Natural killer cell treated with Interleukin-12 subunit alpha and Interleukin-12 subunit beta and Interleukin-15 and Interleukin-18, amount 100 ng/mL, for 72 hours (primary cell): ENCODE results near the gene ZFHX2. TPM values are rescaled to one million over a fixed set of nuclear protein-coding genes. Genes with fewer than 3 reads are reported as not detected.

Experiments used
- ATAC-seq, 2 donors: fragments of 150-1000 bp; cut with Tn5 transposase in 1 of 2; sonication (Bioruptor Pico), chemical (Tn5 transposase) in 1 of 2; 2 replicates each; pipeline ENCODE4 v1.10.0; 2021
- DNase-seq: peaks from one replicate; pipeline ENCODE4 v3.0.0; 2022; ENCODE audit warnings: low spot score
- H3K27ac Mint-ChIP-seq, 2 donors: 1 replicate in 1 of 2; 2 replicates in 1 of 2; pipeline ENCODE4 v1.8.0; 2022; ENCODE audit warnings: mixed read lengths in 2 of 2, mild to moderate bottlenecking in 1 of 2, moderate library complexity in 1 of 2
- H3K27me3 Mint-ChIP-seq, 2 donors: 1 replicate in 1 of 2; 2 replicates in 1 of 2; pipeline ENCODE4 v1.8.0; 2022; ENCODE audit warnings: mixed read lengths in 2 of 2
- H3K36me3 Mint-ChIP-seq: one replicate; pipeline ENCODE4 v1.8.0; 2022; ENCODE audit warnings: mixed read lengths
- H3K4me1 Mint-ChIP-seq, 2 donors: 1 replicate in 1 of 2; 2 replicates in 1 of 2; pipeline ENCODE4 v1.8.0; 2022; ENCODE audit warnings: low read depth in 2 of 2, mixed read lengths in 2 of 2, mild to moderate bottlenecking in 1 of 2
- H3K4me3 Mint-ChIP-seq: one replicate; pipeline ENCODE4 v1.8.0; 2022; ENCODE audit warnings: mixed read lengths
- H3K9me3 Mint-ChIP-seq: 2 replicates; pipeline ENCODE4 v1.8.0; 2022; ENCODE audit warnings: mixed read lengths
- total RNA-seq, 2 donors: library from RNA; stranded (reverse); gene quantifications; one replicate each; pipeline ENCODE4 v1.2.3, GENCODE V29; 2022

The ZFHX2 gene
- total RNA-seq, 2 donors from 2014 or later, result 2.8 to 4.9 TPM

DNA sequence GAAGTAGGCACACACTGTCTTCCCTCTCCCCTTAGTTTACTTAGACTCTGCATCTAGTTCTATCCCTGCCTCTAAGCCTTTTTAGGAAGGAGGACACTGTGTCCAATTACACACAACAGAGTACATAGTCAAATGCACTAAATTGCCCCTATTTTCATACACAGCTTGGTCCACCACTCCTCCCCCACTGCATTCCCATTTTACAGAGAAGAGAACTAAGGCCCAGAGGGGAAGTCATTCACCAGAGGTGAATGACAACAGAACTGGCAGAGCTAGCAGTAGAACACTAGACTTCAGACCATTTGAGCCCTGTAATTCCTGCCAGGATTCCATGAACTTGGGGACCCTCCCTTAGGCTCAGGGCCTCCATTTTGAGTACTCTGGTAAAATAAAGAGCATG, 28.2 kb upstream of the ZFHX2 start:
- ATAC-seq (no peak), DNase-seq (no peak)
- H3K4me1 Mint-ChIP-seq, result peaks cover 0 to 15% of the 10 kb centered on the region in 2 donors
- no peak overlapping the region for H3K4me3 Mint-ChIP-seq
- no peaks in the 10 kb centered on the region for H3K9me3 Mint-ChIP-seq
- no peak overlapping the region for H3K27ac Mint-ChIP-seq
- H3K27me3 Mint-ChIP-seq, result peaks cover 36 to 39% of the 10 kb centered on the region in 2 donors
- H3K36me3 Mint-ChIP-seq, result no peaks in the 10 kb centered on the region

DNA sequence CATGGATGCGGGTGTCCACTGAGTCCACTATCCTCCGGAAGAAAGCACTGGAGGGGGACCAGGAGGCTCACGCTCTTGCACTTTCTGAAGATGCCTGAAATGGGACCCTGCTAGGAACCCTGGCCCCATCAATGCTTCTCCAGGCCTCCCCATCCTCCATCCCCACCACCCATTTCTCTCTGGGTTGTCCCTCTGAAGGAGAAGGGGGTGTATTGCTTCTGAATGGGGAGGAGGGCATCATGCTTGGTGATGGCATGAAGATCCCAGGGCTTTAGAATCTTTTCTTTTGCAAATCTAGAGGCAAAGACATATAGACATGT, 27.7 kb upstream of the ZFHX2 start:
- Mint-ChIP-seq H3K4me3 (no peak overlapping the region), H3K36me3 (no peaks in the 10 kb centered on the region), H3K9me3 (no peaks in the 10 kb centered on the region), H3K27me3 (peaks cover 40% of the 10 kb centered on the region in 2 donors), H3K4me1 (peaks cover 0 to 15% of the 10 kb centered on the region in 2 donors), H3K27ac (no peak overlapping the region)
- DNase-seq (no peak), ATAC-seq (no peak)

DNA sequence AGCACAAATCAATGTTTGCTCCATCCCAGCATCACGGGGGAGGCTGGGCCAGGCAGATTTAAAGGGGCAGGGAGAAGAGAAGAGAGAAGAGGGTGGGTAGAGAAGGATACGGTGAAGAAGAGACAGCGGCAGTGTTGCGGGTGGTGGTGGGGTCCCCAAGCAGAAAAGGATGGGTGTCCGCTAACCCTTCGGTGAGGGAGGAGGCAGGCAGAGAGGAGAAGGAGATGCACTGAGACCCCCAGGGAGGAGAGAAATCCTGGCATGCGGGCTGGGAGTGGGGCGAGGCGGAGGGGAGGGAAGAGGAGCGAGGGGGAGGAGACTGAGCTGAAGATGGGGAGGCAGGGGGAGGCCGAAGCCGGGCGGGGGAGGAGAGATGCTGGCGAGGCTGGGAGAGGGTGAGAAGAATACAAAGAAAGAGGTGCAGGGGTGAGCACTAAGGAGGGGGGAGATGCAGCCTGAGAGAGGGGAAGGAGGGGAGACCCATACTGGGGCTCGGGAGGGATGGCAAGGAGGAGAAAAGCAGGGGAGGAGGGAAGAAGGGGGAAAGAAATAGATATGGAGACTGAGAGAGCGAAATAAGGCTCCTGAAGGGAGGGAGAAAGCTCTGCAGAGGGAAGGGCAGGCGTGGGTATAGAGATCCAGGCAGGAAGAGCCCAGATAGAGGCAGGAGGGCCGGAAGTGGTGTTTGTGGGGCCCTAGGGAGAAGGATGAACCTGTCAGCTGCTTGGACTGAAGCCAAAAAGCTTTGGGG, 27.2 kb upstream of the ZFHX2 start, which contains the start of gene JPH4:
JPH4 (minus strand) TSS at position 231 of the 751 bp plus-strand sequence. CDS start 1,337 bp downstream, outside the sequence.
- H3K4me3 Mint-ChIP-seq, result no peak within 1 kb of the TSS
- DNase-seq (no peak), ATAC-seq (no peak)
- peaks cover 0 to 15% of the 10 kb centered on the region in 2 donors for H3K4me1 Mint-ChIP-seq
- H3K27me3 Mint-ChIP-seq, result peaks cover 40% of the 10 kb centered on the region in 2 donors
- no peaks in the 10 kb centered on the region for H3K9me3 Mint-ChIP-seq
- H3K36me3 Mint-ChIP-seq, result no peaks in the 10 kb centered on the region
- peak within 1 kb of the TSS in 1 of 2 donors; percentile 28 for H3K27ac Mint-ChIP-seq

DNA sequence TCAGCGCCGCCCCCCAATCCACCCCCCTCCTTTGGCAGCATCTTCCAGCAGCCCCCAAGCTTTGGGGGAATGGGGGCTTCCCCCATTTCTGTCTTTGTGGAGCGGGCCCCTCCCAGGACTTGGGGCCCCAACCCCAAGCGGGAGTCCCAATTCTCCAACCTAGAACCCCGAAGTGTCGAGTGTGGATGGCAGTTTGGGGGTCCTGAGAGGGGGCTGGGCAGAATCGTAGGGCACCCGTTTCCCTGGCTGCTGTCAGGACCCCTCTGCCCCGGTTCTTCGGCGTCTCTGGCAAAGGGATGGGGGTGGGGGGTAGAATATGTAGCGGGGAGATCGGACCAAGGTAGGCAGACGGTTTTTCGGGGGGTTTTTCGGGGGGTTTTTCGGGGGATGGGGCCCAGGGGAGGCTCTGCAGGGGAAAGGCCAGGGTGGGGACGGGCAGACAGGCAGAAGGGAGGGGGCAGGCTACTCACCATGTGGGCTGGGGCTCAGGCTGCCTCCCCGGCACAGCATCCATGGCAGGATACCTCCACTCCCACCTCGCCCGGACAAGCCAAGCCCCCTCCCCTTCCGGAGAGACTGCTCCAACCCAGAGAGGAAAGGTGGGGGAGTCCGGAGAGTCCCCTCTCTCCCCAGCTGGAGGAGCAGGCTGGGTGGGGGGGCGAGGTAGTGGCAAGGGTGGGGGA, 26.3 kb upstream of the ZFHX2 start:
- Mint-ChIP-seq H3K9me3 (no peaks in the 10 kb centered on the region), H3K4me1 (peaks cover 4 to 15% of the 10 kb centered on the region in 2 donors), H3K4me3 (no peak overlapping the region), H3K36me3 (no peaks in the 10 kb centered on the region), H3K27ac (no peak overlapping the region), H3K27me3 (peaks cover 40 to 45% of the 10 kb centered on the region in 2 donors)
- DNase-seq, result no peak
- no peak for ATAC-seq

DNA sequence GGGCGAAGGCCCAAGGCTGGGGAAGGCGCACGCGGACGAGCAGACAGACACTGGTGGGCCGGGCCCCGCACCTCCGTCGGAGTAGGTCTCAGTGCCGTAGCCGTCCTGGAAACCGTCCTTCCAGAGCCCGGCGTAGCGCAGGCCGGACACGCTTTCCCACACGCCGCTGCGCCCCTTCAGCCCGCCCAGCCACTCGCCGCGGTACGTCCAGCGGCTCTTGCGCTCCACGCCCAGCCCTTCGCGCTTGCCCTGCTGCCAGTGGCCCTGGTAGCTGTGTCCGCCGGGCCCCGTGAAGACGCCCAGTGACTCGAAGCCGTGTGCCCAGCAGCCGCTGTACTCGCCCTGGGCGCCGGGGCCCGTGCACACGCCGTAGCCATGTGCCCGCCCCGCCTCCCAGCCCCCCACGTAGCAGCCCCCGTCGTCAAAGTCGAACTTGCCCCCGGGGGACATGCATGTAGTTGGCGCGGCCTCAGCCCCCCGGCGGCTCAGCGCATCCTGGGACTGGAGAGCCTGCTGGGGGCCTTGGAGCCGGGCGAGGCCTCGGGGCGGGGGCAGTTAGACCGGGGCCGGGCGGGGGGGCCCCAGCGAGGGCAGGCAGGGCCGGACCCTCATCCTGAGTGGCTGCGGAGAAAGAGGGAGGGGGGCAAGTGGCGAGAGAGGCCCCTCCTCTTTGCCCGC, 25.6 kb upstream of the ZFHX2 start:
- ATAC-seq, result peak; percentile 21 to 55
- Mint-ChIP-seq H3K27me3 (peaks cover 44 to 48% of the 10 kb centered on the region in 2 donors), H3K4me3 (peak overlapping the region; percentile 48), H3K36me3 (no peaks in the 10 kb centered on the region), H3K27ac (no peak overlapping the region), H3K9me3 (no peaks in the 10 kb centered on the region), H3K4me1 (peaks cover 11 to 15% of the 10 kb centered on the region in 2 donors)
- DNase-seq, result no peak

DNA sequence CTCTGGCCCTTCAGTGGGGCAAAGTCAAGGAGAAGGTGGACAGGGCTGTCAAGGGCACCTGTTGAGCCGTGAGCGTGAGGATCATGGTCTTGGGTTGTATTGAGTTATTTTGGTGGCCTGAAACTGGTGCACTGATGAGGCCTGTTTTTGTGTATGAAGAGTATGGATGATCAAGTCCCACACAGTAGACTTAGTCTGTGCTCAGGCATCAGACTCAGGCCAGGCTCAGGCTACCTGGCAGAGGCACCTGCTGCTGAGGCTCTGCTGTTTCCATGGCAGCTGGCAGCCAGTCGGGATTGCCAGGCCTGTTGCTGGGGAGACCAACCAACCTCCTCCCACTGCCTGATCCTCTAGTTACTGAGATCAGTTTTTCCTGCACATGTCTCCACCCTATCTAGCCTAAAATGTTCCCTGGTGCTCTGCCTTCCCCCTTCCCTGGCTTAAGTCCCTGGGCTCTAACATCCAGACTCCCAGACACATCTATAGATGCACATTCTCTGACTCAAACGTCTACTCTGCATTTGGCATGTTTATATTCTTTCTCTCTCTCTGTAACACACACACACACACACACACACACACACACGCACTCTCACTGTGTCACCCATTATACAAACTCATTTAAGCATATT, 21.9 kb upstream of the ZFHX2 start:
- H3K36me3 Mint-ChIP-seq, result no peaks in the 10 kb centered on the region
- no peak for DNase-seq
- no peaks in the 10 kb centered on the region for H3K9me3 Mint-ChIP-seq
- ATAC-seq, result no peak
- peaks cover 13 to 14% of the 10 kb centered on the region in 2 donors for H3K4me1 Mint-ChIP-seq
- no peak overlapping the region for H3K27ac Mint-ChIP-seq
- peaks cover 35 to 36% of the 10 kb centered on the region in 2 donors for H3K27me3 Mint-ChIP-seq
- H3K4me3 Mint-ChIP-seq, result no peak overlapping the region

DNA sequence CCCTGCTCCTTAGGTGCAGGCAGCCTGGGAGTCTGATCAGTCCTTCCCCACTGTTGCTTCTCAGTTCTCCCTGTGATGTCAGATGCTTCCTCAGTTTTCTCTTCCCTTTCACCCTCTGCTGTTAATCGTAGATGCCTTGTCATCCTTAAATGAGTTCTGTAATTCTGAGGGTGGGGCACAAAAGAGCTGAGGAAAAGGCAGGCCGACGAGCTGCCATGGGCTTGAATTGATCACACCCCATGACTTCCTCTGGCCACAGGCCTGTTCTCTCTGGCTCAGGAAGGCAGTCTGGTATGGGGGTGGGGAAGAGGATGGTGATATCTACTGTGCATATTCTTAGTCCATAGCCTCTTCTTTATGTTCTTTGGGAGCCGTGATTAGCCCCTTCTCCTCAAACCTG, 21.3 kb upstream of the ZFHX2 start:
- H3K27ac Mint-ChIP-seq, result no peak overlapping the region
- no peaks in the 10 kb centered on the region for H3K9me3 Mint-ChIP-seq
- no peak overlapping the region for H3K4me3 Mint-ChIP-seq
- ATAC-seq (no peak), DNase-seq (no peak)
- peaks cover 30 to 31% of the 10 kb centered on the region in 2 donors for H3K27me3 Mint-ChIP-seq
- peaks cover 14 to 16% of the 10 kb centered on the region in 2 donors for H3K4me1 Mint-ChIP-seq
- no peaks in the 10 kb centered on the region for H3K36me3 Mint-ChIP-seq

DNA sequence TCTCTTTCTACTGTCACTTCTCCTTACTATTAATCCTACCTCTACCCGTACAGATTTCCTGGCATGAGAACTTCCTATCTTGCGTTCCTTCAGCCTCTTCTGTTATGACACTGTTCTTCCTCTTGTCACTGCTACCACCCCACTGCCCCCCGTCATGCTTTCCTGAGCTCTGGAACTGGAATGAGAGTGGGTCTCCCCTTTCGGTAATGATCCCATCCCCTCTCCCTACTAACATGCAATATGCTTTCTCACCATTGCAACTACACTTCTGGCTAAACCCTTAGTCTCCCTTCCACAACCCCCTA, 20.9 kb upstream of the ZFHX2 start:
- Mint-ChIP-seq H3K4me3 (no peak overlapping the region), H3K27ac (no peak overlapping the region), H3K4me1 (peaks cover 18 to 19% of the 10 kb centered on the region in 2 donors), H3K27me3 (peaks cover 30 to 31% of the 10 kb centered on the region in 2 donors), H3K36me3 (no peaks in the 10 kb centered on the region), H3K9me3 (no peaks in the 10 kb centered on the region)
- DNase-seq (no peak), ATAC-seq (no peak)

DNA sequence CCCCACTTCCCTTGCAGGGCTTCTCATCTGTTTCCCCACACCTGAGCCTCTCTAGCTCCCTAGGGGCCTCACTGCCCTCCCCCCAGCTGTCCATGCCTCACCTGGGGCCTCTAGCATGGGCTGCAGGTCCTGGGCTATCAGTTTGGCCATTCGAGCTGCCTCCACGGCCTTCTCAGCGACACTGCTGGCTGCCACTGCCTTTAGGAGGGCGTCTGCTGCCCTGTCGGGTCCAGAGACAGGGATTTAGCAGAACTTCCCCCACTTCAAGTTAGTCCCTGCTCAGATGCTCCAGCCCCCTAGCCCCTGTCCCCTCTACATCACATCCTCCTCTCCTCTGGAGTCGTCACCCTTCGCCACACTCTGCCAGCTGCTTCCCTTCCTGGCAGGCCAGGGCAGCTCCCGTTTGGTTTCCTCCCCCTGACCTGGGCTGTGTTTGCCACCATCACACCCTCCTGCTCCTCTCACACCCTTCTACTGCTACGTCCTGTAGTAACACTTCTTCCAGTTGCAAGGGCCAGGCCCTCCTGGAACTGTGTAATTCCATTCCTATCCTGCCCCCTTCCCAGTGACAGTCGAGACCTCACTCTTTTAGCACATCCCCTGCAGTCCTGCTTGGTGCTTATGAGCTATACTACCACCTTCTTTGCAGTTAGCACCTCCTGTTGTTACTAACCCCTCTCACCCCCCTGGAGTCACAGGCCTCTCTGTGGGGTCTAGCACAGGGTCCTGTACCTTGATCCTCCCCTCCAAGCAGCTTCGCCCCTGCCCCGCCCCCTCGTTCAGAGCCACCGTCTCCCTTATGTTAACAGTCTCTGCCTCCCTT, 20.3 kb upstream of the ZFHX2 start:
- Mint-ChIP-seq H3K4me3 (no peak overlapping the region), H3K27me3 (peaks cover 29 to 31% of the 10 kb centered on the region in 2 donors), H3K27ac (no peak overlapping the region), H3K9me3 (no peaks in the 10 kb centered on the region), H3K36me3 (no peaks in the 10 kb centered on the region), H3K4me1 (peaks cover 20 to 21% of the 10 kb centered on the region in 2 donors)
- DNase-seq (no peak), ATAC-seq (no peak)

DNA sequence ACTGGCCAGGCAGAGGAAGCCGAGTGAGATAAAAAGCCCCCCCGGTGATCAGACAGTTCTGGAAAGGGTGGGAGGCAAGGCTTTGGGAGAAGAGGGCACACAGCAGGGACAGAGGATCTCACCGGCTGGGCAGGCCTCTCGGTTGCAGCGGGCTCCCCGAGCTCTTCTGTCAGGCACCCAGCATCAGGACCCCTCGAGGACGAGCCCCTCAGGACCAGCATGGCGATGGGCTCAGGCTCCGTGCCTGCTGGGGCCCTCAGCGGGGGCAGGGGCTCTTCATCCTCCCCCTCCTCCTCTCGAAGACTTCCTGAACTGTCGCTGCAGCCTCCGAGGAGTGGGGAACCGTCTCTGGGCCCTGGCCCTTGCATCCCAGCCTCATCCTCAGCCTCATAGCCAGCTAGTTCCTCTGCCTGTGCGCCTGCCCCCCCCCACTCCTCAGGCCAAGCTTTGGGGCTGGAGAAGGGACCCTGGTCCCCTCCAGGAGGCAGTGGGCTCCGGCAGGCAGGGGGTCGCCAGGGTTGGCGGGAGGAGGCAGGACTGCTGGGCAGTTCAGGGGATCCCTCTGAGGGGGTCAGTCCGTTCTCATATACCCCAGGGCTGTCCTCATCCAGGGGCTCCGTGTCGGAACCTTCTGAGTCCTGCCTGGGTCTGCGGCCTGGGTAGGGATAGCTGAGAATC, 19.4 kb upstream of the ZFHX2 start:
- Mint-ChIP-seq H3K4me1 (peaks cover 18 to 27% of the 10 kb centered on the region in 2 donors), H3K27ac (no peak overlapping the region), H3K9me3 (no peaks in the 10 kb centered on the region), H3K27me3 (peaks cover 21 to 23% of the 10 kb centered on the region in 2 donors), H3K4me3 (no peak overlapping the region), H3K36me3 (no peaks in the 10 kb centered on the region)
- DNase-seq, result no peak
- no peak for ATAC-seq

DNA sequence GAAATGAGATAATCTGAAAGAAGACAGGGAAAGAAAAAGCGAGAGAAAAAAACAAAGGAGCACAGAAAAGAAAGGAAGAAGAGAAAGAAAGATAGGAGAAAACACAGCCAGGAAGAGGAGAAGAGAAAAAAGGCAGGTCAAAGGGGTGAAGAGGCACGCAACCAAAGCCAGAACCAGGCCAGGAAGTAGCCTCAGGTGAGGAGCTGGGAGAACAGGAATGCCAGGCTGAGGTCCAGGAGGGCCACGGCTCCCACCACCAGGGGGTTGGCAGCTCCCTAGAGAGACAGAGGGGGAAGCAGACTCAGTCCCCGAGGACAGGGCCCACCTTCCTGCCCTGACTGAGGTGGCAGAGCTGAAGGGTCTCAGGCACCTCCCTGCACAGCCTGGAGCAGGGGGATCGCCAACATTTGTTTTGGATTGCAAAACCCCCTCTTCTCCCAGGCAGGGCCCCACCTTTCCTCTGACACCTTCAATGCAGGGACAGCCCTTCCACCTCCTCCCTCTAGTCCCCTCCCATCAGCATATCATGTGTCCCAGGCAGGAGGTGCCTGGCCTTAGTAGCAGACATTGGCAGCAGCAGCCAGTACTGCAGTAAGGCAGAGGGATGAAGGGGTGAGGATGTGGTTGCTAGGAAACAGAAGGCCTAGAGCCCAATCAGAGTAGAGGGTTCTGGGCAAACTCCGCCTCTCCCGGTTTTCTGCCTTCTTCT, 18.0 kb upstream of the ZFHX2 start:
- H3K36me3 Mint-ChIP-seq, result no peaks in the 10 kb centered on the region
- H3K27me3 Mint-ChIP-seq, result peaks cover 11 to 16% of the 10 kb centered on the region in 2 donors
- H3K9me3 Mint-ChIP-seq, result no peaks in the 10 kb centered on the region
- H3K27ac Mint-ChIP-seq, result peak overlapping the region in 1 of 2 donors; percentile 90
- DNase-seq, result no peak
- no peak overlapping the region for H3K4me3 Mint-ChIP-seq
- peaks cover 23 to 27% of the 10 kb centered on the region in 2 donors for H3K4me1 Mint-ChIP-seq
- ATAC-seq, result no peak

DNA sequence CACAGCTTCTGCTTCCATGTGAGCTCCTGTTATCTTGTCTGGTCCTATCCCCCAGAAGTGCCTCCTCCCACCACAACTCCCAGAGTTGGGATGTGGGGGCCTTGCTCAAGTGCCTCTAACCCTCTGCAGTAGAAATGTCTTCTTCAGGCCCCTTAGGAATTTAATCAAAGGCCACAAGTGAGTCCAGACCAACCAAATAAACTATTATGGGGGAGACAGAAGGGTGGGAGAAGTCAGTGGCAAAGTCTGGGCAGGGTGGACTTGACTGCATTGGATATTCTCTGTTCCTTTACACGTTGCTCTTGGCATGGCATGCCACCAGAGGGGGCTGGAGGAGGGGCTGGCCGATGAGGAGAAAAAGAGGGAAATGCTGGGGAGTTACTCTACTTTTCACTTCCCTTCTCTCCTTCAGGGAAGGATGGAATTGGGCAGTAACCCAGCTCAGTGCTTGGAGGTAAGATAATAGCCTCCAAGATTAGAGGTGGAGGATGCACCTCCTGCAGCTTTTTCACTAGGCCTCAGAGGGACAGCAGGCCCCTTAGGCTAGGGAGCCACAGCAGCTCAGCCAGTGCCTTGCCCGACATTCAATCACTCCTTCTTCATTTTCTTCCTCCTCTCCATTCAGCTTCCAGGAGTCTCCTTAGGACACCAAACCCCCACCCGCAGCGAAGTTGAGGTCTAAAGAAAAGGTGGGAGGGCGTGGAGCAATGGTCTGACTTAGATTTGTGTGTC, 17.2 kb upstream of the ZFHX2 start:
- Mint-ChIP-seq H3K9me3 (no peaks in the 10 kb centered on the region), H3K27ac (peak overlapping the region; percentile 90 to 93), H3K36me3 (no peaks in the 10 kb centered on the region), H3K4me1 (peaks cover 23 to 32% of the 10 kb centered on the region in 2 donors), H3K27me3 (peaks cover 8 to 14% of the 10 kb centered on the region in 2 donors), H3K4me3 (peak overlapping the region; percentile 97)
- ATAC-seq (no peak), DNase-seq (no peak)
